Keratinocyte (primary cell): ENCODE data around the gene ERC2. TPM values are rescaled to one million over a fixed set of nuclear protein-coding genes. Genes with fewer than 3 reads are reported as not detected.

Source experiments
- DNase-seq: peaks from one replicate; pipeline ENCODE4 v3.0.0-alpha.2; 2011; ENCODE audit warnings: low read depth, missing footprints, low spot score
- FAIRE-seq: peaks from 2 replicates; lab custom pipeline; 2011; peaks lifted over from hg19 to GRCh38; lab: Jason Lieb, UNC
- H2AFZ ChIP-seq: 2 replicates; pipeline ENCODE4 v1.6.0; 2012; ENCODE audit warnings: low read length, control low read depth, inconsistent platforms; ENCODE audit not compliant: control insufficient read depth
- H3K27ac ChIP-seq: 2 replicates; pipeline ENCODE4 v1.5.1; 2011; ENCODE audit warnings: low read length; ENCODE audit not compliant: control insufficient read depth, insufficient read depth
- H3K27me3 ChIP-seq: 3 replicates; pipeline ENCODE4 v1.6.0; 2011; ENCODE audit warnings: low read length; ENCODE audit not compliant: control insufficient read depth, insufficient read depth; ENCODE audit errors: extremely low read depth
- H3K36me3 ChIP-seq, 2 experiments: 2 replicates in 1 of 2; 3 replicates in 1 of 2; pipeline ENCODE4 v1.5.1; 2011; ENCODE audit warnings: low read length in 2 of 2, mild to moderate bottlenecking in 1 of 2; ENCODE audit not compliant: control insufficient read depth in 2 of 2, insufficient read depth in 2 of 2; ENCODE audit errors: extremely low read depth in 1 of 2
- H3K4me1 ChIP-seq: 3 replicates; pipeline ENCODE4 v1.5.1; 2011; ENCODE audit warnings: low read length; ENCODE audit not compliant: control insufficient read depth, insufficient read depth; ENCODE audit errors: extremely low read depth
- H3K4me2 ChIP-seq: 3 replicates; pipeline ENCODE4 v1.6.0; 2011; ENCODE audit warnings: low read depth, low read length; ENCODE audit not compliant: control insufficient read depth, insufficient read depth; ENCODE audit errors: extremely low read depth
- H3K4me3 ChIP-seq, 3 experiments: fragments of 200-600 bp in 1 of 3; sonication (generic) in 1 of 3; 2 replicates in 2 of 3; 3 replicates in 1 of 3; pipeline ENCODE4 v1.5.1; 2011 to 2016; ENCODE audit warnings: low read length in 3 of 3, mild to moderate bottlenecking in 3 of 3, control low read depth in 2 of 3, inconsistent platforms in 1 of 3, low read depth in 1 of 3, mixed read lengths in 1 of 3, mixed run types in 1 of 3, moderate library complexity in 1 of 3; ENCODE audit not compliant: control insufficient read depth in 2 of 3, insufficient read depth in 2 of 3; ENCODE audit errors: extremely low read depth in 1 of 3
- H3K79me2 ChIP-seq: 2 replicates; pipeline ENCODE4 v1.6.0; 2012; ENCODE audit warnings: low read length; ENCODE audit not compliant: control insufficient read depth, insufficient read depth
- H3K9ac ChIP-seq: 3 replicates; pipeline ENCODE4 v1.6.0; 2011; ENCODE audit warnings: low read length; ENCODE audit not compliant: control insufficient read depth, insufficient read depth; ENCODE audit errors: extremely low read depth
- H3K9me1 ChIP-seq: 3 replicates; pipeline ENCODE4 v1.6.0; 2011; ENCODE audit warnings: low read length; ENCODE audit not compliant: control insufficient read depth, insufficient read depth; ENCODE audit errors: extremely low read depth
- H3K9me3 ChIP-seq: 2 replicates; pipeline ENCODE4 v1.5.1; 2012; ENCODE audit warnings: low read depth, low read length; ENCODE audit not compliant: control insufficient read depth
- H4K20me1 ChIP-seq: 3 replicates; pipeline ENCODE4 v1.6.0; 2011; ENCODE audit warnings: low read length; ENCODE audit not compliant: control insufficient read depth, insufficient read depth; ENCODE audit errors: extremely low read depth
- CTCF ChIP-seq, 3 experiments: IDR thresholded peaks in 1 of 3; conservative IDR thresholded peaks in 1 of 3; optimal IDR thresholded peaks in 1 of 3; 2 replicates in 2 of 3; 3 replicates in 1 of 3; pipeline versions ENCODE3 to v1.5.1; 2011; ENCODE audit warnings: low read length in 3 of 3, mild to moderate bottlenecking in 3 of 3, moderate library complexity in 2 of 3, control low read depth in 1 of 3, inconsistent platforms in 1 of 3; ENCODE audit not compliant: insufficient read depth in 2 of 3; ENCODE audit errors: extremely low read depth in 1 of 3
- EZH2 ChIP-seq: IDR thresholded peaks from one replicate; pipeline ENCODE4 v1.6.1; 2012; ENCODE audit warnings: inconsistent platforms, mild to moderate bottlenecking, low read length, moderate library complexity
- dilution Hi-C: fragments of 300-500 bp; cut with MboI; formaldehyde crosslinking; loops from one replicate; pipeline ENCODE4 v1.7.0; 2020; ENCODE audit warnings: low sequenced_read_pairs; ENCODE audit not compliant: extremely low pct_ligation_motif_present
- polyA plus RNA-seq, 5 experiments: library from polyadenylated mRNA; depleted of rRNA in 3 of 5; stranded (reverse) in 3 of 5; stranded (forward) in 1 of 5; unstranded in 1 of 5; fragments of >200 nt; gene quantifications; 1 replicate in 1 of 5; 2 replicates in 3 of 5; 3 replicates in 1 of 5; pipeline versions ENCODE4 v1.2.1 to v1.2.3, GENCODE V29; 2011 to 2012; ENCODE audit warnings: missing spikeins in 2 of 5, low read depth in 1 of 5, low replicate concordance in 1 of 5

The ERC2 gene
- polyA plus RNA-seq, 1 donor (not counting 4 experiments of a cell fraction or from before 2014, with no cell fraction given) = 0.08 TPM

GRCh38 chr3:55801676-55802075 is 666.6 kb downstream of the ERC2 start:
- no peaks in the 10 kb centered on the region for H3K9me1 ChIP-seq
- no peak overlapping the region for H3K4me3 ChIP-seq
- no peak for TF ChIP-seq CTCF (optimal IDR thresholded peaks at IDR 0.05 in 1 of 3, IDR thresholded peaks at IDR 0.05 in 1 of 3, conservative IDR thresholded peaks at IDR 0.05 in 1 of 3; ENCODE audit: extremely low read depth in 1 of 3, insufficient read depth in 2 of 3, low read length in 3 of 3)
- no peak for TF ChIP-seq EZH2
- dilution Hi-C loops = no loop called here
- no peak overlapping the region for H2AFZ ChIP-seq
- no peak overlapping the region for H3K27ac ChIP-seq
- H3K27me3 ChIP-seq = no peaks in the 10 kb centered on the region
- no peak for FAIRE-seq
- H3K9me3 ChIP-seq = no peaks in the 10 kb centered on the region
- H3K79me2 ChIP-seq = no peaks in the 10 kb centered on the region
- no peak for DNase-seq
- no peaks in the 10 kb centered on the region for H4K20me1 ChIP-seq
- no peak overlapping the region for H3K4me2 ChIP-seq
- no peak overlapping the region for H3K9ac ChIP-seq
- H3K36me3 ChIP-seq = no peaks in the 10 kb centered on the region
- no peaks in the 10 kb centered on the region for H3K4me1 ChIP-seq

GRCh38 chr3:55801068-55801467 is 667.2 kb downstream of the ERC2 start:
- Histone ChIP-seq H3K4me1 (no peaks in the 10 kb centered on the region), H3K9me1 (no peaks in the 10 kb centered on the region), H3K79me2 (no peaks in the 10 kb centered on the region), H3K4me3 (no peak overlapping the region), H3K4me2 (no peak overlapping the region), H3K9me3 (no peaks in the 10 kb centered on the region), H3K27me3 (no peaks in the 10 kb centered on the region), H2AFZ (no peak overlapping the region), H3K27ac (no peak overlapping the region), H3K36me3 (no peaks in the 10 kb centered on the region), H3K9ac (no peak overlapping the region), H4K20me1 (no peaks in the 10 kb centered on the region)
- dilution Hi-C loops = no loop called here
- TF ChIP-seq EZH2 (no peak), CTCF (optimal IDR thresholded peaks at IDR 0.05 in 1 of 3, IDR thresholded peaks at IDR 0.05 in 1 of 3, conservative IDR thresholded peaks at IDR 0.05 in 1 of 3; ENCODE audit: extremely low read depth in 1 of 3, insufficient read depth in 2 of 3, low read length in 3 of 3) (no peak)
- FAIRE-seq (no peak), DNase-seq (no peak)
